GM18499 (cell line): ENCODE results near the gene HMGB3.

Experiments
- ATAC-seq: cut with Tn5 transposase; IDR thresholded peaks from one replicate; pipeline ENCODE4 v1.9.1; 2021; ENCODE audit warnings: moderate number of reproducible peaks; ENCODE audit not compliant: insufficient read depth, unreplicated experiment

Gene HMGB3

GRCh38 chrX:151039351-151039750, 56.2 kb downstream of the HMGB3 start:
- no peak for ATAC-seq
